ENCODE data around the gene IGHMBP2. TPM values are rescaled to one million over a fixed set of nuclear protein-coding genes. Genes with fewer than 3 reads are reported as not detected.
"Not testable (repeated sequence)": the region's sequence is repeated elsewhere in the genome, so short reads cannot be mapped to it uniquely, and the experiment has no call there.

IGHMBP2 gene
- total RNA-seq, 1 experiment from 2014 or later: 10.3 TPM

DNA sequence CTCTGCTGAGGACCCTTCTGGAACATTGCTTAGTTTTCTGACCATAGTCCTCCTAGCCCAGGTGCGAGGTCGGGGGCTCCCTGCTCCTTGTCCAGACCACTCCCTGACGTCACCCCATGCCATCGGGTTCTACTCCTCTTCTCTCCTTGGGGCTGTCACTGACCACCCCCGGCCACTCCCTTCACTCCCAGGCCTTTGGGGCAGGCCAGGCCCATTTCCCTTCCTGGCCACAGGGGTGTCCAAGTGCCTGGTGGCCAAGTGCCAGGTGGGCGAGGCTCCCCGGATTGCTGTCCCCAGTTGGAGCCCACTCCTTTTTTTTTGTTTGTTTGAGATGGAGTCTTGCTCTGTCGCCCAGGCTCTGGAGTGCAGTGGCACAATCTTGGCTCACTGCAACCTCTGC is 57.6 kb downstream of the IGHMBP2 start:
- DNase-seq (ENCODE audit: low read depth): no peak

DNA sequence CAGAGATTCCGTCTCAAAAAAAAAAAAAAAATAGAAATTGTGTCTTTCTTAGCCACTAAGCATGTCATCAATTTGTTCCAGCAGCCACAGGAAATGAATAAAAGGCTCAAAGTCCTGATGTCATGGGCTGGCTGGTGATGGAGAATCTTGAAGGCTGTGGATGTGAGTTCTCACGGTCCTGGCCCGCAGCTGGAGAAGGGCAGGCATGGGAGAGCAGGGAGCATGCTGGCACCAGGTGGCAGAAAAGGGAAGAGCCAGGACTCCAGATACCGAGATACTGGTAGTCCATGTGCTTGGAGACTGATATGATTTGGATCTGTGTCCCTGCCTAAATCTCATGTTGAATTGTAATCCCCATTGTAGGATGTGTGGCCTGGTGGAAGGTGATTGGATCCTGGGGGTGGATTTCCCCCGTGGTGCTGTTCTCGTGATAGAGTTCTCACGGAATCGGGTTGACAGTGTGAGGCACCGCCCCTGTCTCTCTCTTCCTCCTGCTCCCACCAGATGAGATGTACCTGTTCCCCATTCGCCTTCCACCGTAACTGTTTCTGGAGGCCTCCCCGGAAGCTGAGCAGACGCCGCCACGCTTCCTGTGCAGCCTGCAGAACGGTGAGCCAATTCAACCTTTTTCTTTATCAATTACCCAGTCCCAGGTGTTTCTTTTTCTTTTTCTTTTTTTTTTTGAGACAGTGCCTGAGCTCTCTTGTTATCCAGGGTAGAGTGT is 59.0 kb downstream of the IGHMBP2 start:
- DNase-seq (ENCODE audit: low read depth): no peak

DNA sequence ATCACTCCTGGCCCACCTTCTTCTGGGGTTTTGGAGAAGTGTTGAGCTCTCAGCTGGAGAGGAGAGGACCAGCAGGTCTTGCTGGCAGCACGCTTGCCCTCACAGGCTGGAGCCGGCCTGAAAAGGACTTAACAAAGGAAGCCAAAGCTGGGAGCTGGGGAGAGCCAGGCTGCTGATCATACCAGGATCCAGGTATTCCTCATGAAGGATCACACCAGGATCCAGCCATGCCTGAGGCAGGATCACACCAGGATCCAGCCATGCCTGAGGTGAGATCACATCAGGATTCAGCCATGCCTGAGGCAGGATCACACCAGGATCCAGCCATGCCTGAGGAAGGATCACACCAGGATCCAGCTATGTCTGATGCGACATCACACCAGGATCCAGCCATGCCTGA is 60.1 kb downstream of the IGHMBP2 start:
- DNase-seq (ENCODE audit: low read depth): no peak

DNA sequence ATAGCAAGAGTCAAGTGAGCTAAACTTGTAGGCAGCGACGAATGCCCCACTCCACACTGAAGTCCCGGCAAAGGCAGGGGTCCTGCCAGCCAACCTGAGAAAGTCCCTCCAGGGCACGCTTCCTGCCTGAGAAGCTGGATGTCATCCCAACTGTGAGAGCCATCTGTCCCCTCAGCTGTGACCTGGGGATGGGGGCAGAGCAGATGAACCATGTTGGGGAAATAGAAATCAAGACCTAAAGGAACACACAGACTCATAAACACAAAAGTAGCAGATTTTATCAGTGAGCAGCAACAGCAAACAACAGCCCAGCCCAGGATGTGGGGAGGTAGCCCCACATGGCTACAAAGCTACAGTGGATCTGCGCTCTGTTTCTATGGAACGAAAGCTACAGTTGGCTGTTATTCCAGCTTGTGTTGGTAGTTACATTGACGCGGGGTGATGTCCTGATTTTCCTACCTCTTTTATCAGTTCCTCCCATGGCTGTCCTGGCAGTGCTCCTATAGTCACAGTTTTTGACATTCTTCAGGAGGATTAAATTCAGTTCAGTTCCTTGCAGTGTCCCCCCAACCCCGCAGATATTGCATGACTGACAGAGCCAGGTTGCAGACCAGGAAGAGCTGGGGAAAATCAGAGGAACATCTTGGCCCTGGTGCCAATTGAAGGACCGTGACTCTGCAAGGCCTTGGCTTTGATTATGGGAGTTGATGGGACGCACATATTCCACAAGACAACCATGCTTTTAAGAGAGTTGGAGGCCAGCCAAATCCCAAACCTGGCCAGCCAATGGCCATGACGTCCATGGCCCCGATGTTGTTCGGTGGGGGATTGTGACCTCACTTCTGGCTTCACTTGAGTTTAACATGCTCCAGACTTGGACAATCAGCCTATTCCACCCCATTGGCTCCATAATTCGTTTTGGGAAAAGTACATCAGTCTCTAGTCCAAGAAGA is 62.5 kb downstream of the IGHMBP2 start:
- no peak for DNase-seq (ENCODE audit: low read depth)

DNA sequence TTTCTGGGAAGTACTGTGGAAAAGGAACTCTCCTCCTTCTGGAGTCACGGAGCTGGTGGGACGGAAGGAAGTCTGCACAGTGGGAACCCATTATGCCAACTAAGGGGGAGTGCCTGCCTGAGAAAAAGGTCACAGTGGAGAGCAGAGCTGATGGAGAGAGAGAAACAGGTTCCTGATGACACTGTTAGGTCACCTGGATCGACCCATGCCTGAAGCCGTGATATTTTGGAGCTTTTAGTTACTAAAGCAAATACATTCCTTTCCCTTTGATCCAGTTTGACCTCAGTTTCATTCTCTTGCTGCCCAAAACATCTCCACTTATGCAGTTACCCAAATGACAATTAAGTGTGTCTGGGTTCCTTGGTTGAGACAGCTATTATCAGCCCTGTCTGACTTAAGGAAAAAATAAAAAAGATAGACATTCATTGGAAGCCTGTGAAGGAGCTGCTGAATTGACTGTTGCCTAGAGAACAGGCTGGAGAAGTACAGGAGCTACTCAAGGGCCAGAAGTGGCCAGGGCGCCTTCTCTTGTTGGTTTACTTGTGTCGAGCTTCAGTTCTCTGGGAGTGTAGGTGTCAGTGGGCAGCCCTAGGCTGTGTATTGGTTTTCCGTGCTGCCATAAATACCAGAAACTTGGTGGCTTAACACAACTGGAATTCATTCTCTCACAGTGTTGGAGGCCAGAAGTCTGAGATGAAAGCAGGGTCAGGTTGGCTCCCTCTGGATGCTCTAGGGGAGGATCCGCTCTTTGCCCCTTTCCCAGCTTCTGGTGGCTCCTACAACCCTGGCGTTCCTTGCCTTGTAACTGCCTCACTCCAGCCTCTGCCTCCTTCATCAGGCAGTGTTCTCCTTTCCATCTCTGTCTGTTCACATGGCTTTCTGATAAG is 63.4 kb downstream of the IGHMBP2 start:
- DNase-seq (ENCODE audit: low read depth): no peak

DNA sequence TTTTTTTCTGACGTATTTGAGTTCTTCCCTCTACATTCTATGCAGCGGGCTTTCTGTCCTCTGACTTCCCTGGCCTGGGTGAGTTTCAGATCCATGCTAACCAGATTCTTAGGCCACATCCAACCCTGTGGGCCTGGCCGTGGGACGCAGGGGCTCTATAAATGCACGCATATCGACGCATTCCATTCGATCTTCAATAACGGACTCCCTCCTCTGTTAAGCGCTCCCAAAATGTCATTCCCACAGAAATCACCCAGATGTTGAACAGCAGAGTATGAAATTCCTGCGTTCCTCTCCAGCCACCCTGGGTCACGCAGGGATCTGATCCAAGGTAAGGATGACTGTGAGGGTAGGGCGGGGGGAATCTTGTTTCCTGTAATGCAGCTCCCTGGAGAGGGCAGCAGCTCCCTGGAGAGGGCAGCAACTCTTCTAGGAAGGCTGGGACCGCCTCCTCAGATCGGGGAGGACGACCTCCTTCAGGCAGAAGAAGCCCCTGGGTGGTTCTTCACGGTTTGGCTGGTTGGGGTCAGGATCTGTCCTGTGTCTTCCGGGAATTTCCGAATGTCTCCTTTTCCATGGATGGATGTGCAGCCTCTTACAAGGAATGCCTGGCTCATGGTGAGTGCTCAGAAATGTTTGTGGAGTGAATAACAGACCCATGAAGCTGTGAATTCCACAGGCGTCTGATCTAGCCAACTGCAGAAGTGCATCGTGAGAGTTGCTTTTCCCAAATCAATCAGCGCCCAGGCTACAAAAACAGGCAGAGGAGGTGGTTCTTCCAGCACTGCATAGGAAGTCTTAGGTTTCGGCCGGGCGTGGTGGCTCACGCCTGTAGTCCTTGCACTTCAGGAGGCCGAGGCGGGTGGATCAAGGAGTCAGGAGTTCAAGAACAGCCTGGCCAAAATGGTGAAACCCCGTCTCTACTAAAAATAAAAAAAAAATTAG is 64.9 kb downstream of the IGHMBP2 start:
- no peak for DNase-seq (ENCODE audit: low read depth)

DNA sequence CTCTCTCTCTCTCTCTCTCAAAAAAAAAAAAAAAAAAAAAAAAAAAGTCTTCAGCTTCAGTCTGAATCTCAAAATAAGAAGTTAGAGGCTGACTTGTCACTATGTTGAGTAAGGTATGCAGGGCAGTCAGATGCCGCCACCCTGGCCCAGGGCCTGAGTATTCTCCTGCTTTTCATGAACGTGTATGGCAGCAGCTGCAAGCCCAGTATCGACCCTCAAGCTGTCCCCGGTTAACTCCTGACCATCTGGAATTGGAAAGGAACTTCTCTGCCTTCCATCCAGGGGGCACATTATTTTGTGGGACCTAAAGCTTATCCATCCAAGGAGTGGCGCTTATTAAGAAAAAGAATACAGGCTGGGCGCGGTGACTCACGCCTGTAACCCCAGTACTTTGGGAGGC is 65.7 kb downstream of the IGHMBP2 start:
- DNase-seq (ENCODE audit: low read depth): no peak

DNA sequence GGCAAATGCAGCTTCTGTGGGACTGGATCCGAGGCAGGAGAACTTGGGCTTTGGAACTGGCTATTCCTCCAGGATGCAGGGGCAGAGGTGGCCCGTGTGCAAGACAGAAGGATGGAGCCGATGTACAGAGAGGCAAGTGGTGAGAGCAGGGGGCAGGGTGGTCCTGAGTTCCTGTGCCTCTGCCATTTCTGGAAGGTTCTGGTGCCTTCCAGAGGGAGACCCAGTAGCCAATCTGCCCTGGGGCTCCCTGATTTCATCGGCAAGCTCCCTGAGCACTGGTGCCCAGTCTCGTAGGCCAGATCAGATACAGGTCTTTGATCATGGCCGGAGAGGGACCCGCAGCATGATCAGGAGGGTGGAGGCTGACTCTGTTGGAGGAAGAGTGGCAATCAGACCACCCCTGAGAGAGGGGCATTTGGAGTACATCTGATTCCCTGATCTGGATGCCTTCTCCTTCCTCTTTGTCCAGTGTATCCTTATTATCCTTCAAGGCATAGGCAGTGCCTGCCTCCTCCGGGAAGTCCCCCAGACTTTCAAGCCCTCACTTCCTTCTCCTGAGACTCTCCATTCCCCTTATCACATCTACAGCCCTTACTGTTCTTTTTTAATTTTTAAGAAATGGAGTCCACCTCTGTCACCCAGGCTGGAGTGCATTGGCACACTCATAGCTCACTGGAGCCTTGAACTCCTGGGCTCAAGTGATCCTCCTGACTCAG is 67.4 kb downstream of the IGHMBP2 start:
- DNase-seq (ENCODE audit: low read depth): no peak

DNA sequence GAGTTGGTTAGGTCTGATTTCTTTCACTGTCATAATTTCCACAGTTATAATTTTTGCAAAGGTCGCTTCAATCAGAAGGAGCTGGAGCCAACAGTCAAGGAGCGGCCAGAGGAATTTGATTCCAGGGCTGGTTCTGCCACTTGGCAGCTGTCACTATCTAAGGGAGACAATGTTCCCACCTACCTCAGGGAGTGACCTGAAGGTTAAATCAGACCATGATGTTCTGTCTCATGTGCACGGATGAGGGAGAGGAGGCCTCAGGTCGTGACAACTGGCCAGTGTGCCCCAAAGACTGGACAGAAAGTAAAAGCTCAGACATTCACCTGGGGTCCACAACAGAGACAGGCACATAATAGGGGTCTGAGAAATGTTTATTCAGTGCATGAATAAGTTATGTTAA is 69.5 kb downstream of the IGHMBP2 start:
- DNase-seq (ENCODE audit: low read depth): no peak

DNA sequence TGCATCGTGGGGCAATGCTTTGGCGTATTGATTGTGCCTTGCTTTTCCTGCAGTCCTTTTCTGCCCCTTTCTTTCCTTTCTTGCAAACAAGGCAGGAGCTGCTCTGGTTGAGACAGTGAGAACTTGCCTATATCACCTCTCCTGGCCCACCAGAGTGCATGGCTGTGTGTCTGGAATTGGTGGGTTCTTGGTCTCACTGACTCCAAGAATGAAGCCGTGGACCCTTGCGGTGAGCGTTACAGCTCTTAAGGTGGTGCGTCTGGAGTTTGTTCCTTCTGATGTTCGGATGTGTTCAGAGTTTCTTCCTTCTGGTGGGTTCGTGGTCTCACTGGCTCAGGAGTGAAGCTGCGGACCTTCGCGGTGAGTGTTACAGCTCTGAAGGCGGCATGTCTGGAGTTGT is 70.0 kb downstream of the IGHMBP2 start:
- not testable (repeated sequence) for DNase-seq (ENCODE audit: low read depth)

DNA sequence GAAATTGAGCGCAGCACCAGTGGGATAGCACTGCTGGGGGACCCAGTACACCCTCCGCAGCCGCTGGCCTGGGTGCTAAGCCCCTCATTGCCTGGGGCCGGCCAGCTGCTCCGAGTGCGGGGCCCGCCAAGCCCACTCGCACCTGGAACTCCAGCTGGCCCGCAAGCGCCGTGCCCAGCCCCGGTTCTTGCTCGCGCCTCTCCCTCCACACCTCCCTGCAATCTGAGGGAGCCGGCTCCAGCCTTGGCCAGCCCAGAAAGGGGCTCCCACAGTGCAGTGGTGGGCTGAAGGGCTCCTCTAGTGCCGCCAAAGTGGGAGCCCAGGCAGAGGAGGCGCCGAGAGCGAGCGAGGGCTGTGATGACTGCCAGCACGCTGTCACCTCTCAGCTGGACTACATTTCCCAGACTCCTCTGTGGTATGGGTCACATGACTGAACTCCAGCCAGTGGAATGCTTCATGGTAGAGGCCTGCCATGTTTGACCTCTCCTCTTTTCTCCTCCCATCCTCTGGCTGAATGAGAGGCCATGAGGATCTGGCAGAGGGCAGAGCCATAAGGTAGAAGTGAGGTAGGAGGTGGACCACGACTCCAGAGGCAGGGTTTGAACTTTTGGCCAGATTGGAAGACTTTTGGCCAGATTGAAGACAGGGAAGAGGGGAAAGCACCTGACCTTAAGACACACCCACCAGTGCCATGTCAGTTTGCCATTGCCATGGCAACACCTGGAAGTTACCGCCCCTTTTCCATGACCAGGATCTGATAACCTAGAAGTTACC is 70.9 kb downstream of the IGHMBP2 start:
- peak; percentile 46 for DNase-seq (ENCODE audit: low read depth)

DNA sequence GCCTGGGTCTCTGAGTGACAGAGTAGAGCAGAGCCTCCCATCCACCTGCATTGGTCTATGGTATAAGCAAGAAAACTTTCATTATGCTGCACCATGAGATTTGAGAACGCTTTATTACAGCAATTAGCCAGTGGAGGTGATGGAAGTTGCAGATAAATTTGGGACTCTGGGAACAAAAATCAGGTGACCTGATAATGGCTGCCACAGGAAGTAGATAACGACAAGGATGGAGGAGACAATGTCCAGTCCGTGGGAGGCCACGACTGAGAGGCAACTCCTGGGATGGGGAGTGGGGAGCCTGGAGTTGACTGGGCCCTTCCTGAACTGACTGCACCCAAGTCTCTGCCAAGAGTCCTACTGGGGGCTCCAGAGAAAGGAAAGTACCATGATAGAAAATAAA is 72.4 kb downstream of the IGHMBP2 start:
- no peak for DNase-seq (ENCODE audit: low read depth)

DNA sequence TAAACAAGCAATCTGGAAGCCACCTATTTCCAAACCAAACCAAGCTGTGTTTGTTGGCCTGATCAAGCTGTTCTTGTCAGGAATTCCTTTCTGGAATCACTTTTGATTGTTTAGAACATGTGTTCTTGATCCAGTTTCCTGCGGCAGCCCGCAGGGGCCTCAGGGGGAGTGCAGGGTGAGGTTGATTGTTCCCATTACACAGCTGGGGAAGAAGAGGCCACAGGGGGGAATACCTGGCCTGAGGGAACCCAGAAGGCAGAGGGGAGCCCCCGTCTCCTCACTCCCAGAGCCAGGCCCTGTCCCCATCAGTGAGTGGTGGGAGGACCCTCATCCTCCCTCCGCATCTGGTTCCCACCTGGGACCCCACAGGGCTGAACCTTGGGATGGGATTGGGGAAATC is 72.9 kb downstream of the IGHMBP2 start:
- no peak for DNase-seq (ENCODE audit: low read depth)

DNA sequence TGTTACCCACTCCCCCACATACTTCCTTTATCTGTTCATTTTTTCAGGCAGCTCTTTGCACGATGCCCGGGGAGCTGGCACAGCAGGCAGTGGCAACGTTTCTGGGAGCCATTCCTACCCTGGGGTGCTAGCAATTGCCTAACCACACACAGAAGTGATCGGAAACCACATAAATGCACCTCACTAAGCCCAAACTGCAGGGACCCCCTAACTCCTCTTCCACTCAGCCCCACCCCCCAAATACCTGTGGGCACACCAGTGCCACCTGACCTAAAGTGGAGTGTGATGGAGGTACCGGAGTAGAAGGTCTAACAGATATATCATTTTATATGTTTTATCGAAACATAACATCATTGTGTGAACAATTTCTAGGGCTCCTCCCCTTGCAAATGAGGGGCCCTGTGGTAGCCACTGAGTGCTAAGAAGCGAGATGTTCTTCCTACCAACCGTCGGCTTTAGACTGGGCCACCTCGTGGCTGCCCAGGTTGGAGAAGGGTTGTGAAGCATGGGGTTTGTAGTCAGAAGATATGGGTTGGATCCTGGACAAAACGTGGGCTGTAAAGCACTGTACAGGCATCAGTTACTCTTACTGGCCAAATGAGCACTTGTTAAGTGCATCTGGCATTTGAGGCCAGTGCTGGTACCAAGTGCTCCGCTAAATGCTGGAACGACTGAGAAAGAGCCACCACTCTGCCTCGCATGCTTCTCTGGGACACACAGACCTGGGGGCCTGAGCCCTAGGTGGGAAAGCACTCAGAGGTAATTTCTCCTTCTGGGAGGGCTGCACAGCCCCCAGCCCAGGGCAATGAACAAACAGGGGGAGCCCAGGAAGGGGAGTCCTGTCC is 74.3 kb downstream of the IGHMBP2 start:
- DNase-seq (ENCODE audit: low read depth): no peak

DNA sequence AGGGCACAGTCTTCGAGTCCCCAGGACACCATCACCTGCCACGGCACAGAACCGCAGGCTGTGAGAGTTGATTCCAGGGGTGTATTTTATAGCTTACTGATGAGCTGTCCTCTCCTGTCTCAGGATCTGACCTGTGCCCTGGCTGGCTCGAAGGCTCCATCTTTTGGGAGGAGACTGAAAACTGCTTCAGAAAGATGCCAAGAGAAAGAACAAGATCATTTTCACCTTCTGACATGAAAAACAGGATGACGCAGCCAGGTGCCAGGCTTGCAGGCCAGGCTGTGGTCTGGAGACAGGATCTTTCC is 74.9 kb downstream of the IGHMBP2 start:
- no peak for DNase-seq (ENCODE audit: low read depth)

DNA sequence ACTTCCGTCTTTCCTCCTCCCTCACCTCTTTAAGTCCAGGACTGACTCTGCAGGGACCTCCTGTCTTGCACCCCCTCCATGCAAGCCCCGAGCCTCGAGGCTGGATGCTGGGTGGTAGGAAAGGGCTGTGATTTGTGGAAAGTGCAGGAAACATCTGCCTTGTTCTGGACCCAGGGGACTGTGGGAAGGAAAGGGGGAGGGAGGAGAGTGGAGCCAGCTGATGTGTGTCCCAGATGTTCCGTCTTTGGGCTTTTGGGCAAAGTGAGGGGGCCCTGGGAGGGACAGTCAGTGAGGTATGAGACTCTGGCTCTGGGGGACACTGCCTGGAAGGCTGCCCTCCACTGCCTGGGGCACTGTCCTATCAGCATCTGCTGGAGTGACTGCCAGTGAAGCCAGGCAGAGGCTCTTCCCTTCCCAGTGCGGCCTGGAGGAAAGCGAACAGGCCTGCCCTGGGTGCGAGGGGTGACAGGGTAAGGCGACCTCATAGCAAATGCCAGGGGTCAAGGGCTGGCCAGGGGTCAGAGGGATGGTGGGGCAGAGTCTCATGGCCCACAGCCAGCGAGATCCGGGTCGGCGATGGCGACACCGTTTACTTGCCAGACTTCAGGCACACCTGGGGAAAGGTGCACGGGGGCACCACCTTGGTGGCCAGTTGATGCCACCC is 75.4 kb downstream of the IGHMBP2 start:
- DNase-seq (ENCODE audit: low read depth): no peak

DNA sequence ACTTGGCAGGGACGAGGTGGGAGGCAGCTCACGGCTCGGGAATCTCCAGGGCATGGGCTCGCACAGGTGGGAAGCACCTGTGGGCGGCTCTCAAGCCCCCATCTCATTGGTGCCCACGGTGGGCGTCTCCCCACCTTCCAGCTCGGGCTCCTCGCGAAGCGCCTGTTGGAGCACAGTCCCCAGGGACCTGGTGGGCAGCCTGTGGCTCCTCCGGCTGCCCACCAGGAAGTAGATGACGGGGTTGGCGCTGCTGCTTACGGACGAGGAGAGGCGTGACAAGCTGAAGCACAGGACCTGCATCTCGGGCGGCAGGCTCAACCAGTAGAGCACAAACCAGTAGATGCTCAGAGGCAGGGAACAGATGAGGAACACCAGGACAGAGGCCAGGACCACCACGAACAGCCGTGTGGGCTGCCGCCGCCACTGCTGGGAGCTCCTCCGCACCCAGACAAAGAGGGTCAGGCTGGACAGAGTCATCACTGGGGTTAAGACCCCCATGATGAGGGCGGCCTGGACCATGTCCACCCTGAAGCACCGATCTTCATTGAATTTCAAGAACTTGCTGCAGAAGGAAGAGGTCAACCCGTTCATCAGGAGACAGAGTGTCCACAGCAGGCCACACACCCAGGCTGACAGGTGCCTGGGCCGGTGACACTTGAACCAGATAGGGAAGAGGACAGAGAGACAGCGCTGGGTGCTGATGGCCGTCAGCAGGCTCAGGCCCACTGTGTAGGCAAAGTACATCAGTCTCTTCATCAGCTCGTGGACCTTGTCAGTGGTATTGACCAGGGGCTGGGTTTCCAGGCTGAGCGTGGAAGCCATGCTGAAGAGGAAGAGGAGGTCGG is 76.5 kb downstream of the IGHMBP2 start:
- DNase-seq (ENCODE audit: low read depth): no peak
